ENCODE data around the gene GFER. TPM values are rescaled to one million over a fixed set of nuclear protein-coding genes. Genes with fewer than 3 reads are reported as not detected.

GFER gene
- total RNA-seq, 1 experiment from 2014 or later = 58.5 TPM

DNA sequence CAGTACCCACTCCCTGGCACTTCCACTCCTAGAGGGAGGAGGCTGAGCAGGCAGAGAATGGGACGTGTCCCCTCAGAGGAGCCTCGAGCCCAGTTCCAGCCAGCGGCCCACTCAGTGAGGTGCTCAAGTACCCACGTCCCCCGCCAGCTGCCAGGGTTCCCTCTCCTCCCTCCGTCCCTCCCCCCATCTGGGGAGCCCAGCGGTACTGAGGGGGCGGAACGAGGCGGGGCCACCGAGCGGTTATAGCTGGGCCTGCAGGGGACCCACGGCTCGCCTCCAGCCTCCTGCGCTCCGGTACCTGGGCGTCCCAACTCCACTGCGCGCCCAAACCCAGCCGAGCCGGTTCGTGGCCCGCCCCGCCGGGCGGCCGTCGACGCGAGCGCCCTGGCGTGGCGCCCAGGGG lies 35.5 kb downstream of the GFER start, which contains the start of gene NPW:
TSS of gene NPW (plus strand) at position 268 of the 403 bp plus-strand sequence.
- TF ChIP-seq FOXK1 (CRISPR knock-in tag; IDR thresholded peaks at IDR 0.05) (no peak), ZNF416 (CRISPR knock-in tag; IDR thresholded peaks at IDR 0.05) (no peak), CBFB (CRISPR knock-in tag; IDR thresholded peaks at IDR 0.05; ENCODE audit: low read depth) (no peak), KAT7 (CRISPR knock-in tag; IDR thresholded peaks at IDR 0.05; ENCODE audit: borderline replicate concordance) (0 out of 2 replicates have a peak, but pooled peaks have one; percentile 33)
- TF ChIP-seq, protein P1, sequence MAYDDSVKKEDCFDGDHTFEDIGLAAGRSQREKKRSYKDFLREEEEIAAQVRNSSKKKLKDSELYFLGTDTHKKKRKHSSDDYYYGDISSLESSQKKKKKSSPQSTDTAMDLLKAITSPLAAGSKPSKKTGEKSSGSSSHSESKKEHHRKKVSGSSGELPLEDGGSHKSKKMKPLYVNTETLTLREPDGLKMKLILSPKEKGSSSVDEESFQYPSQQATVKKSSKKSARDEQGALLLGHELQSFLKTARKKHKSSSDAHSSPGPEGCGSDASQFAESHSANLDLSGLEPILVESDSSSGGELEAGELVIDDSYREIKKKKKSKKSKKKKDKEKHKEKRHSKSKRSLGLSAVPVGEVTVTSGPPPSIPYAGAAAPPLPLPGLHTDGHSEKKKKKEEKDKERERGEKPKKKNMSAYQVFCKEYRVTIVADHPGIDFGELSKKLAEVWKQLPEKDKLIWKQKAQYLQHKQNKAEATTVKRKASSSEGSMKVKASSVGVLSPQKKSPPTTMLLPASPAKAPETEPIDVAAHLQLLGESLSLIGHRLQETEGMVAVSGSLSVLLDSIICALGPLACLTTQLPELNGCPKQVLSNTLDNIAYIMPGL (CRISPR knock-in tag; IDR thresholded peaks at IDR 0.05) = 0 out of 2 replicates have a peak, but pooled peaks have one; percentile 2
- TF ChIP-seq, protein P2, sequence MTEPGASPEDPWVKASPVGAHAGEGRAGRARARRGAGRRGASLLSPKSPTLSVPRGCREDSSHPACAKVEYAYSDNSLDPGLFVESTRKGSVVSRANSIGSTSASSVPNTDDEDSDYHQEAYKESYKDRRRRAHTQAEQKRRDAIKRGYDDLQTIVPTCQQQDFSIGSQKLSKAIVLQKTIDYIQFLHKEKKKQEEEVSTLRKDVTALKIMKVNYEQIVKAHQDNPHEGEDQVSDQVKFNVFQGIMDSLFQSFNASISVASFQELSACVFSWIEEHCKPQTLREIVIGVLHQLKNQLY (CRISPR knock-in tag; IDR thresholded peaks at IDR 0.05) = no peak
- TF ChIP-seq, protein P3, sequence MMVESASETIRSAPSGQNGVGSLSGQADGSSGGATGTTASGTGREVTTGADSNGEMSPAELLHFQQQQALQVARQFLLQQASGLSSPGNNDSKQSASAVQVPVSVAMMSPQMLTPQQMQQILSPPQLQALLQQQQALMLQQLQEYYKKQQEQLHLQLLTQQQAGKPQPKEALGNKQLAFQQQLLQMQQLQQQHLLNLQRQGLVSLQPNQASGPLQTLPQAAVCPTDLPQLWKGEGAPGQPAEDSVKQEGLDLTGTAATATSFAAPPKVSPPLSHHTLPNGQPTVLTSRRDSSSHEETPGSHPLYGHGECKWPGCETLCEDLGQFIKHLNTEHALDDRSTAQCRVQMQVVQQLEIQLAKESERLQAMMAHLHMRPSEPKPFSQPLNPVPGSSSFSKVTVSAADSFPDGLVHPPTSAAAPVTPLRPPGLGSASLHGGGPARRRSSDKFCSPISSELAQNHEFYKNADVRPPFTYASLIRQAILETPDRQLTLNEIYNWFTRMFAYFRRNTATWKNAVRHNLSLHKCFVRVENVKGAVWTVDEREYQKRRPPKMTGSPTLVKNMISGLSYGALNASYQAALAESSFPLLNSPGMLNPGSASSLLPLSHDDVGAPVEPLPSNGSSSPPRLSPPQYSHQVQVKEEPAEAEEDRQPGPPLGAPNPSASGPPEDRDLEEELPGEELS (CRISPR knock-in tag; IDR thresholded peaks at IDR 0.05) = 0 out of 2 replicates have a peak, but pooled peaks have one; percentile 12
- Mint-ChIP-seq H3K27me3 (ENCODE audit: low read depth) (peaks cover 69% of the 10 kb centered on the region), H3K4me1 (peaks cover 10% of the 10 kb centered on the region), H3K9me3 (no peaks in the 10 kb centered on the region), H3K36me3 (no peaks in the 10 kb centered on the region), H3K27ac (no peak within 1 kb of the TSS), H3K4me3 (peak within 1 kb of the TSS; percentile 72)
- CTCF ChIA-PET = interaction anchor here (0.9 to 3.4 kb wide), 9 partner anchors 13 to 639 kb away, joined by 3 to 40 read pairs (median 6); partner anchors contain the start of genes NTHL1 and TSC2
- POLR2A ChIA-PET = no interaction called here
- peak; percentile 25 for ATAC-seq
- DNase-seq (ENCODE audit: low spot score) = peak; percentile 70

DNA sequence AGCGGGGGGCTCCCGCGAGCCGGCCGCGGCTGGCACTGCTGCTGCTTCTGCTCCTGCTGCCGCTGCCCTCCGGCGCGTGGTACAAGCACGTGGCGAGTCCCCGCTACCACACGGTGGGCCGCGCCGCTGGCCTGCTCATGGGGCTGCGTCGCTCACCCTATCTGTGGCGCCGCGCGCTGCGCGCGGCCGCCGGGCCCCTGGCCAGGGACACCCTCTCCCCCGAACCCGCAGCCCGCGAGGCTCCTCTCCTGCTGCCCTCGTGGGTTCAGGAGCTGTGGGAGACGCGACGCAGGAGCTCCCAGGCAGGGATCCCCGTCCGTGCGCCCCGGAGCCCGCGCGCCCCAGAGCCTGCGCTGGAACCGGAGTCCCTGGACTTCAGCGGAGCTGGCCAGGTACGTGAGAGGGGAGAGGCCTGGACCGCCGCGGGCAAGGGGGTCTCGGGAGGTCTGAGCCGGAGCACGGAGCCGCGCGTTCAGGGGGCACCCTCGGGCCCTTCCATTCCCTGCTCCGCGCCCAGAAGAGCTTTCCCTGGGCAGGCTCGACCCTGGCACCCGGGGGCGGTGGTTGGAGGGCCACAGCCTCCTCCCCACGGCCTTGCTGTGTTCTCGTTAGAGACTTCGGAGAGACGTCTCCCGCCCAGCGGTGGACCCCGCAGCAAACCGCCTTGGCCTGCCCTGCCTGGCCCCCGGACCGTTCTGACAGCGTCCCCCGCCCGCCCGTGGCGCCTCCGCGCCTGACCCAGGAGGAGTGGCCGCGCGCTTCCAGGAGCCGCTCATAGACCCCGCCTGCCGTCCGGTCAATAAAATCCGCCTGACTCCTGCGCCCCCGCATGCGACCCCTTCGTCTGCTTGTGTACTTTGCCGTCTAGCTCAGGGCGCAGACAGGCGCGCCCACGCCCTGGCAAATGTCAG lies 36.2 kb downstream of the GFER start:
- DNase-seq (ENCODE audit: low spot score) (peak; percentile 51), ATAC-seq (no peak)
- no peaks in the 10 kb centered on the region for H3K9me3 Mint-ChIP-seq
- peaks cover 75% of the 10 kb centered on the region for H3K27me3 Mint-ChIP-seq (ENCODE audit: low read depth)
- no peak overlapping the region for H3K27ac Mint-ChIP-seq
- TF ChIP-seq ZNF219 (CRISPR knock-in tag; IDR thresholded peaks at IDR 0.05; ENCODE audit: borderline replicate concordance) (no peak), CREM (CRISPR knock-in tag; IDR thresholded peaks at IDR 0.05) (0 out of 2 replicates have a peak, but pooled peaks have one; percentile 23), SP1 (CRISPR knock-in tag; conservative IDR thresholded peaks at IDR 0.05) (0 out of 2 replicates have a peak, but pooled peaks have one; percentile 49), TEAD1 (CRISPR knock-in tag; IDR thresholded peaks at IDR 0.05) (peak; percentile 33; the same call in 1 of the 2 replicates), ETV6 (CRISPR knock-in tag; IDR thresholded peaks at IDR 0.05) (no peak), TP53 (CRISPR knock-in tag; IDR thresholded peaks at IDR 0.05) (no peak)
- TF ChIP-seq, protein P1 (CRISPR knock-in tag; IDR thresholded peaks at IDR 0.05) = 0 out of 2 replicates have a peak, but pooled peaks have one; percentile 20
- TF ChIP-seq, protein P3 (CRISPR knock-in tag; IDR thresholded peaks at IDR 0.05) = no peak
- TF ChIP-seq, protein P4, sequence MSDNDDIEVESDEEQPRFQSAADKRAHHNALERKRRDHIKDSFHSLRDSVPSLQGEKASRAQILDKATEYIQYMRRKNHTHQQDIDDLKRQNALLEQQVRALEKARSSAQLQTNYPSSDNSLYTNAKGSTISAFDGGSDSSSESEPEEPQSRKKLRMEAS (CRISPR knock-in tag; IDR thresholded peaks at IDR 0.05) = peak; percentile 61; the same call in 1 of the 2 replicates
- TF ChIP-seq, protein P5, sequence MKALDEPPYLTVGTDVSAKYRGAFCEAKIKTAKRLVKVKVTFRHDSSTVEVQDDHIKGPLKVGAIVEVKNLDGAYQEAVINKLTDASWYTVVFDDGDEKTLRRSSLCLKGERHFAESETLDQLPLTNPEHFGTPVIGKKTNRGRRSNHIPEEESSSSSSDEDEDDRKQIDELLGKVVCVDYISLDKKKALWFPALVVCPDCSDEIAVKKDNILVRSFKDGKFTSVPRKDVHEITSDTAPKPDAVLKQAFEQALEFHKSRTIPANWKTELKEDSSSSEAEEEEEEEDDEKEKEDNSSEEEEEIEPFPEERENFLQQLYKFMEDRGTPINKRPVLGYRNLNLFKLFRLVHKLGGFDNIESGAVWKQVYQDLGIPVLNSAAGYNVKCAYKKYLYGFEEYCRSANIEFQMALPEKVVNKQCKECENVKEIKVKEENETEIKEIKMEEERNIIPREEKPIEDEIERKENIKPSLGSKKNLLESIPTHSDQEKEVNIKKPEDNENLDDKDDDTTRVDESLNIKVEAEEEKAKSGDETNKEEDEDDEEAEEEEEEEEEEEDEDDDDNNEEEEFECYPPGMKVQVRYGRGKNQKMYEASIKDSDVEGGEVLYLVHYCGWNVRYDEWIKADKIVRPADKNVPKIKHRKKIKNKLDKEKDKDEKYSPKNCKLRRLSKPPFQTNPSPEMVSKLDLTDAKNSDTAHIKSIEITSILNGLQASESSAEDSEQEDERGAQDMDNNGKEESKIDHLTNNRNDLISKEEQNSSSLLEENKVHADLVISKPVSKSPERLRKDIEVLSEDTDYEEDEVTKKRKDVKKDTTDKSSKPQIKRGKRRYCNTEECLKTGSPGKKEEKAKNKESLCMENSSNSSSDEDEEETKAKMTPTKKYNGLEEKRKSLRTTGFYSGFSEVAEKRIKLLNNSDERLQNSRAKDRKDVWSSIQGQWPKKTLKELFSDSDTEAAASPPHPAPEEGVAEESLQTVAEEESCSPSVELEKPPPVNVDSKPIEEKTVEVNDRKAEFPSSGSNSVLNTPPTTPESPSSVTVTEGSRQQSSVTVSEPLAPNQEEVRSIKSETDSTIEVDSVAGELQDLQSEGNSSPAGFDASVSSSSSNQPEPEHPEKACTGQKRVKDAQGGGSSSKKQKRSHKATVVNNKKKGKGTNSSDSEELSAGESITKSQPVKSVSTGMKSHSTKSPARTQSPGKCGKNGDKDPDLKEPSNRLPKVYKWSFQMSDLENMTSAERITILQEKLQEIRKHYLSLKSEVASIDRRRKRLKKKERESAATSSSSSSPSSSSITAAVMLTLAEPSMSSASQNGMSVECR (CRISPR knock-in tag; IDR thresholded peaks at IDR 0.05; ENCODE audit: borderline replicate concordance) = 0 out of 2 replicates have a peak, but pooled peaks have one; percentile 5
- ChIA-PET CTCF (interaction anchor here (0.8 to 3.4 kb wide), 11 partner anchors 12 to 640 kb away, joined by 3 to 40 read pairs (median 6); partner anchors contain the start of genes NTHL1, TBL3 and TSC2), POLR2A (no interaction called here)
- H3K4me1 Mint-ChIP-seq = peaks cover 10% of the 10 kb centered on the region
- H3K36me3 Mint-ChIP-seq = no peaks in the 10 kb centered on the region
- peak overlapping the region; percentile 72 for H3K4me3 Mint-ChIP-seq
